HL-60 (cell line): ENCODE measurements around the gene IST1.

Source experiments
- DNase-seq, 2 experiments: peaks; one replicate each; pipeline ENCODE4 v3.0.0-alpha.2; 2010 to 2020; ENCODE audit warnings: low read depth in 1 of 2, low spot score in 1 of 2
- H3K27ac ChIP-seq: fragments of 250-450 bp; sonication (Bioruptor Pico); replicated peaks from 2 replicates; pipeline ENCODE4 v1.5.1; 2020; ENCODE audit warnings: mild to moderate bottlenecking, moderate library complexity
- H3K27me3 ChIP-seq: fragments of 250-450 bp; sonication (Bioruptor Pico); 2 replicates; pipeline ENCODE4 v1.5.1; 2021; ENCODE audit warnings: mild to moderate bottlenecking, moderate library complexity; ENCODE audit not compliant: insufficient read depth, poor library complexity, severe bottlenecking
- H3K4me3 ChIP-seq: replicated peaks from 2 replicates; pipeline ENCODE4 v1.5.1; 2011; ENCODE audit warnings: mild to moderate bottlenecking, control low read depth, low read length; ENCODE audit not compliant: insufficient read depth
- GABPA ChIP-seq: IDR thresholded peaks from 2 replicates; pipeline ENCODE4 v1.6.1; 2012; ENCODE audit warnings: low read depth
- POLR2AphosphoS5 ChIP-seq: IDR thresholded peaks from 2 replicates; pipeline ENCODE4 v1.6.1; 2012; ENCODE audit warnings: low read depth
- REST ChIP-seq: IDR thresholded peaks from 2 replicates; pipeline ENCODE4 v1.6.1; 2012; ENCODE audit warnings: low read depth; ENCODE audit not compliant: insufficient replicate concordance
- SPI1 ChIP-seq: IDR thresholded peaks from 2 replicates; pipeline ENCODE4 v1.6.1; 2012; ENCODE audit warnings: low read depth, mild to moderate bottlenecking, borderline replicate concordance
- TF ChIP-seq, protein P1 (sequence below): IDR thresholded peaks from one replicate; pipeline ENCODE4 v1.5.1; 2011; ENCODE audit warnings: low read length, control low read depth, inconsistent platforms; ENCODE audit not compliant: insufficient read depth

Gene IST1

GRCh38 chr16:71847096-71847495 is 48.2 kb upstream of the IST1 start:
- Histone ChIP-seq H3K4me3 (peak overlapping the region; percentile 99; the same call in 1 of the 2 replicates), H3K27me3 (no peaks in the 10 kb centered on the region), H3K27ac (no peak overlapping the region)
- no peak for DNase-seq
- TF ChIP-seq REST (no peak), POLR2AphosphoS5 (no peak), SPI1 (no peak), GABPA (no peak)
- TF ChIP-seq, protein P1, sequence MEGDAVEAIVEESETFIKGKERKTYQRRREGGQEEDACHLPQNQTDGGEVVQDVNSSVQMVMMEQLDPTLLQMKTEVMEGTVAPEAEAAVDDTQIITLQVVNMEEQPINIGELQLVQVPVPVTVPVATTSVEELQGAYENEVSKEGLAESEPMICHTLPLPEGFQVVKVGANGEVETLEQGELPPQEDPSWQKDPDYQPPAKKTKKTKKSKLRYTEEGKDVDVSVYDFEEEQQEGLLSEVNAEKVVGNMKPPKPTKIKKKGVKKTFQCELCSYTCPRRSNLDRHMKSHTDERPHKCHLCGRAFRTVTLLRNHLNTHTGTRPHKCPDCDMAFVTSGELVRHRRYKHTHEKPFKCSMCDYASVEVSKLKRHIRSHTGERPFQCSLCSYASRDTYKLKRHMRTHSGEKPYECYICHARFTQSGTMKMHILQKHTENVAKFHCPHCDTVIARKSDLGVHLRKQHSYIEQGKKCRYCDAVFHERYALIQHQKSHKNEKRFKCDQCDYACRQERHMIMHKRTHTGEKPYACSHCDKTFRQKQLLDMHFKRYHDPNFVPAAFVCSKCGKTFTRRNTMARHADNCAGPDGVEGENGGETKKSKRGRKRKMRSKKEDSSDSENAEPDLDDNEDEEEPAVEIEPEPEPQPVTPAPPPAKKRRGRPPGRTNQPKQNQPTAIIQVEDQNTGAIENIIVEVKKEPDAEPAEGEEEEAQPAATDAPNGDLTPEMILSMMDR = no peak

DNA sequence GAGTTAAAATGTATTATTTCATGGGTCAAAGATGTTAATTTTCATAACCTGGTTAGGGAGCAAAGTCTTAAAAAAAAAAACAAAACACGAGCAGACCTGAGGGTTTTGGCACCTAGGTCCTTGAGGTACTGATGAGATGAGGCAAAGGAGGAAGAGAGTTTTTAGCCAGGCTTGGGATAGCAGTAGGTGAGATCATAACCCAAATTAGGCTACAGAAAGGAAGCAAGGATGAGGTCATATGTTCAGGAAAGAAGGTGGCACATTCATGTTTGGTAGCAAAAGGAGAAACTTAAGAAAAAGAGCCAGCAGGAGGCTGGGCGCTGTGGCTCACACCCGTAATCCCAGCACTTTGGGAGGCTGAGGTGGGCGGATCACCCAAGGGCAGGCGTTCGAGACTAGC is 46.7 kb upstream of the IST1 start:
- TF ChIP-seq GABPA (no peak), POLR2AphosphoS5 (no peak), REST (no peak), SPI1 (no peak)
- TF ChIP-seq, protein P1 = no peak
- H3K27ac ChIP-seq = no peak overlapping the region

DNA sequence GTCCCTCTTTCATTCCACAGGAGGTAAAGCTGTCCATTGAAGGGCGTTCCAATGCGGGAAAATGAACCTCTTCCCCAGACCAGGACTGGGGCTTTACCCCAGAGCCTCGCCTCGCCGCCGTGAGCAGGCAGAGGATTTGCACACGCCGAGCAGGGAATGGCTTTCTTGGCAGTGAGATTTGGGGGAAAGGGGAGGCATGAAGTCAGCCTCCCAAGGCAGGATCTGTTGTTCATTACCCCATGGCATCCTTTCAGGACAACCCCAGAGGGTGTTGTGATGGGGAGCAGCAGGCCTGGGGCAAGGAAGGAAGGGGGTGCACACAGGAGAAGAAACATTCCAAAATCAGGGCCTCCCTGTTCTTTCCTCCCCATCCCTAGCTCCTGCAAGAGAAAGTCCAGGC is 43.6 kb upstream of the IST1 start:
- H3K4me3 ChIP-seq = no peak overlapping the region
- DNase-seq = no peak
- H3K27me3 ChIP-seq = no peaks in the 10 kb centered on the region
- TF ChIP-seq SPI1 (no peak), GABPA (no peak), POLR2AphosphoS5 (no peak), REST (no peak)
- TF ChIP-seq, protein P1 = no peak
- no peak overlapping the region for H3K27ac ChIP-seq

More for the DNA sequence above, 46.7 kb upstream of the IST1 start:
- Histone ChIP-seq H3K27me3 (no peaks in the 10 kb centered on the region), H3K4me3 (no peak overlapping the region)
- no peak for DNase-seq
